Right atrium auricular region (tissue), 2 donors: ENCODE data around the gene SETSIP. TPM values are rescaled to one million over a fixed set of nuclear protein-coding genes. Genes with fewer than 3 reads are reported as not detected.
"Not testable (repeated sequence)": the region's sequence is repeated elsewhere in the genome, so short reads cannot be mapped to it uniquely, and the experiment has no call there.

Experiments used
- DNase-seq: peaks from one replicate; pipeline ENCODE4 v3.0.0-alpha.2; 2019; ENCODE audit warnings: low spot score
- H3K27ac ChIP-seq, 2 donors: fragments of 200-600 bp; sonication (generic); 1 replicate in 1 of 2; 2 replicates in 1 of 2; pipeline ENCODE4 v1.5.1; 2016 to 2019
- H3K27me3 ChIP-seq, 2 donors: fragments of 200-600 bp; sonication (generic); one replicate each; pipeline versions ENCODE4 v1.5.1 to v1.6.0; 2017 to 2019
- H3K36me3 ChIP-seq: fragments of 200-600 bp; sonication (generic); one replicate; pipeline ENCODE4 v1.5.1; 2016
- H3K4me1 ChIP-seq, 2 donors: fragments of 200-600 bp; sonication (generic); one replicate each; pipeline versions ENCODE4 v1.5.1 to v1.6.0; 2017 to 2019
- H3K4me3 ChIP-seq, 2 donors: fragments of 200-600 bp; sonication (generic); 1 replicate in 1 of 2; 2 replicates in 1 of 2; pipeline ENCODE4 v1.5.1; 2017 to 2019; ENCODE audit warnings: mild to moderate bottlenecking in 1 of 2, moderate library complexity in 1 of 2
- H3K9me3 ChIP-seq, 2 donors: fragments of 200-600 bp; sonication (generic); one replicate each; pipeline ENCODE4 v1.5.1; 2019
- CTCF ChIP-seq, 2 donors: fragments of 200-600 bp; sonication (generic); IDR thresholded peaks; one replicate each; pipeline ENCODE4 v1.5.1; 2019; ENCODE audit warnings: antibody characterized with exemption in 2 of 2
- total RNA-seq, 2 donors: library from RNA; depleted of rRNA; stranded (reverse); fragments of >200 nt; gene quantifications; one replicate each; pipeline ENCODE4 v1.1.0, GENCODE V29; 2016

The SETSIP gene
- total RNA-seq, 2 donors from 2014 or later = not detected

- H3K27me3 ChIP-seq = no peaks in the 10 kb centered on the region
- peaks cover 4 to 18% of the 10 kb centered on the region in 2 donors for H3K9me3 ChIP-seq
- H3K4me1 ChIP-seq = peaks cover 0 to 6% of the 10 kb centered on the region in 2 donors
- no peak overlapping the region for H3K4me3 ChIP-seq
- TF ChIP-seq CTCF (IDR thresholded peaks at IDR 0.05) = no peak
- no peak for DNase-seq
- no peaks in the 10 kb centered on the region for H3K36me3 ChIP-seq
- no peak overlapping the region for H3K27ac ChIP-seq
These were observed 10.5 kb upstream of the SETSIP start for GRCh38 chr1:92085727-92086126.

- no peak for DNase-seq
- Histone ChIP-seq H3K4me3 (no peak overlapping the region), H3K27me3 (no peaks in the 10 kb centered on the region), H3K36me3 (no peaks in the 10 kb centered on the region), H3K4me1 (peaks cover 0 to 6% of the 10 kb centered on the region in 2 donors), H3K27ac (no peak overlapping the region), H3K9me3 (peaks cover 4 to 18% of the 10 kb centered on the region in 2 donors)
- TF ChIP-seq CTCF (IDR thresholded peaks at IDR 0.05) = no peak
These were observed 9.4 kb upstream of the SETSIP start for GRCh38 chr1:92084651-92085050.

GRCh38 chr1:92081031-92081430 is 5.8 kb upstream of the SETSIP start:
- Histone ChIP-seq H3K27me3 (no peaks in the 10 kb centered on the region), H3K36me3 (no peaks in the 10 kb centered on the region), H3K4me1 (peaks cover 0 to 6% of the 10 kb centered on the region in 2 donors), H3K27ac (peak overlapping the region; percentile 67 to 70), H3K9me3 (peaks cover 2 to 13% of the 10 kb centered on the region in 2 donors), H3K4me3 (peak overlapping the region; percentile 59 to 73)
- no peak for DNase-seq
- TF ChIP-seq CTCF (IDR thresholded peaks at IDR 0.05) = no peak

GRCh38 chr1:92080128-92080985 is 5.1 kb upstream of the SETSIP start, which contains the start of gene BTBD8:
Gene BTBD8 (plus strand): TSS chr1:92080345. CDS start chr1:92080572, 227 bp downstream.
- peak; percentile 87 for DNase-seq

GRCh38 chr1:92079441-92079840 is 4.2 kb upstream of the SETSIP start:
- no peaks in the 10 kb centered on the region for H3K36me3 ChIP-seq
- DNase-seq = no peak
- no peaks in the 10 kb centered on the region for H3K9me3 ChIP-seq
- H3K27me3 ChIP-seq = no peaks in the 10 kb centered on the region
- H3K4me3 ChIP-seq = peak overlapping the region in 1 of 2 donors; percentile 73
- TF ChIP-seq CTCF (IDR thresholded peaks at IDR 0.05) = no peak
- H3K4me1 ChIP-seq = peaks cover 0 to 6% of the 10 kb centered on the region in 2 donors
- H3K27ac ChIP-seq = no peak overlapping the region

More at GRCh38 chr1:92080128-92080985, 5.1 kb upstream of the SETSIP start, which contains the start of gene BTBD8:
- H3K9me3 ChIP-seq = peaks cover 0 to 6% of the 10 kb centered on the region in 2 donors
- H3K4me1 ChIP-seq = peaks cover 0 to 6% of the 10 kb centered on the region in 2 donors
- H3K27ac ChIP-seq = peak within 1 kb of the TSS; percentile 67 to 70
- no peaks in the 10 kb centered on the region for H3K27me3 ChIP-seq
- peak within 1 kb of the TSS; percentile 59 to 73 for H3K4me3 ChIP-seq
- TF ChIP-seq CTCF (IDR thresholded peaks at IDR 0.05) = no peak
- H3K36me3 ChIP-seq = no peaks in the 10 kb centered on the region

GRCh38 chr1:92078077-92078476 is 2.9 kb upstream of the SETSIP start:
- not testable (repeated sequence) for H3K27me3 ChIP-seq, H3K4me3 ChIP-seq, H3K9me3 ChIP-seq, H3K36me3 ChIP-seq, DNase-seq, H3K4me1 ChIP-seq, H3K27ac ChIP-seq
